Prostate gland (tissue), 2 donors: ENCODE measurements around the gene SLC1A2.

Source experiments
- POLR2A ChIP-seq: fragments of 450-650 bp; IDR thresholded peaks from one replicate; pipeline ENCODE4 v1.6.1; 2016; ENCODE audit warnings: antibody characterized with exemption, mild to moderate bottlenecking
- TF ChIP-seq, protein P1 (sequence below), 4 experiments: fragments of 200-600 bp in 2 of 4; fragments of 450-650 bp in 2 of 4; sonication (generic) in 2 of 4; IDR thresholded peaks; 1 replicate in 3 of 4; 2 replicates in 1 of 4; pipeline ENCODE4 v1.5.1; 2016 to 2019; ENCODE audit warnings: antibody characterized with exemption in 4 of 4, mild to moderate bottlenecking in 2 of 4, moderate library complexity in 2 of 4

DNA sequence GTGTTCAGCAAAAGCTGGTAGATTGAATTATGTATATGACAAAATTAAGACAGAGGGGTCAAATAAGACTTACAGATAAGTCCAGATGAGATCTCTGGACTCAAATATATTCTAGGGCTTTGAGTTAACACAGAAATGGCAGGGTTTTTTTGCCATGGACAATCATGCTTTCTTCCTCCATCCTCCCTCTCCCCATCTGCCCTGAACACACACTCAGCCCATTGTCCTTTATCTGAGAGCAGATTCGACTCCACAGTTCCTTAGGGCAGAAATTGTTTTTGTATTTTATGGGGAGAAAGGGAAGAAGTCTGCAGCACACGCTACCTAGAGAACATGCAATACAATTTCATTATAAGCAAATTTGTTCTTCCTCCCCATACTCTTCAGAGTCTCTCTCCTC is 86.8 kb downstream of the SLC1A2 start:
- no peak for TF ChIP-seq POLR2A
- TF ChIP-seq, protein P1, sequence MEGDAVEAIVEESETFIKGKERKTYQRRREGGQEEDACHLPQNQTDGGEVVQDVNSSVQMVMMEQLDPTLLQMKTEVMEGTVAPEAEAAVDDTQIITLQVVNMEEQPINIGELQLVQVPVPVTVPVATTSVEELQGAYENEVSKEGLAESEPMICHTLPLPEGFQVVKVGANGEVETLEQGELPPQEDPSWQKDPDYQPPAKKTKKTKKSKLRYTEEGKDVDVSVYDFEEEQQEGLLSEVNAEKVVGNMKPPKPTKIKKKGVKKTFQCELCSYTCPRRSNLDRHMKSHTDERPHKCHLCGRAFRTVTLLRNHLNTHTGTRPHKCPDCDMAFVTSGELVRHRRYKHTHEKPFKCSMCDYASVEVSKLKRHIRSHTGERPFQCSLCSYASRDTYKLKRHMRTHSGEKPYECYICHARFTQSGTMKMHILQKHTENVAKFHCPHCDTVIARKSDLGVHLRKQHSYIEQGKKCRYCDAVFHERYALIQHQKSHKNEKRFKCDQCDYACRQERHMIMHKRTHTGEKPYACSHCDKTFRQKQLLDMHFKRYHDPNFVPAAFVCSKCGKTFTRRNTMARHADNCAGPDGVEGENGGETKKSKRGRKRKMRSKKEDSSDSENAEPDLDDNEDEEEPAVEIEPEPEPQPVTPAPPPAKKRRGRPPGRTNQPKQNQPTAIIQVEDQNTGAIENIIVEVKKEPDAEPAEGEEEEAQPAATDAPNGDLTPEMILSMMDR (IDR thresholded peaks at IDR 0.05): no peak
